Measurements from ENCODE around the gene NDUFC2.
"Not testable (repeated sequence)": the region's sequence is repeated elsewhere in the genome, so short reads cannot be mapped to it uniquely, and the experiment has no call there.

Gene NDUFC2

GRCh38 chr11:78100261-78100660, 20.6 kb upstream of the NDUFC2 start:
- H3K9me3 ChIP-seq (ENCODE audit: insufficient read depth, low read length): no peaks in the 10 kb centered on the region
- H3K27ac ChIP-seq (ENCODE audit: low read length): no peak overlapping the region
- H3K36me3 ChIP-seq (replicated peaks; ENCODE audit: low read depth, low read length): peaks cover 47% of the 10 kb centered on the region
- H3K4me1 ChIP-seq (ENCODE audit: low read length): no peaks in the 10 kb centered on the region
- H2AFZ ChIP-seq (ENCODE audit: low read depth, low read length): no peak overlapping the region
- no peak overlapping the region for H3K4me3 ChIP-seq (ENCODE audit: low read length)
- H4K20me1 ChIP-seq (ENCODE audit: insufficient read depth, low read length): no peaks in the 10 kb centered on the region
- H3K27me3 ChIP-seq (ENCODE audit: low read depth, low read length): no peaks in the 10 kb centered on the region
- TF ChIP-seq CTCF (IDR thresholded peaks at IDR 0.05; ENCODE audit: low read depth, low read length): no peak
- no peak for TF ChIP-seq EZH2phosphoT487 (IDR thresholded peaks at IDR 0.05; ENCODE audit: low read depth)
- no peaks in the 10 kb centered on the region for H3K79me2 ChIP-seq (ENCODE audit: low read length)
- H3K9ac ChIP-seq (ENCODE audit: low read length): no peak overlapping the region
- no peak overlapping the region for H3K4me2 ChIP-seq (ENCODE audit: low read length)

- Histone ChIP-seq H3K4me3 (ENCODE audit: low read length) (no peak overlapping the region), H3K9ac (ENCODE audit: low read length) (no peak overlapping the region), H3K27me3 (ENCODE audit: low read depth, low read length) (no peaks in the 10 kb centered on the region)
Measured at GRCh38 chr11:78099666-78100065, 20.0 kb upstream of the NDUFC2 start.

GRCh38 chr11:78097666-78098385, 18.2 kb upstream of the NDUFC2 start:
- Histone ChIP-seq H3K27me3 (ENCODE audit: low read depth, low read length) (no peaks in the 10 kb centered on the region), H3K36me3 (replicated peaks; ENCODE audit: low read depth, low read length) (peaks cover 48% of the 10 kb centered on the region), H3K9ac (ENCODE audit: low read length) (no peak overlapping the region), H3K79me2 (ENCODE audit: low read length) (no peaks in the 10 kb centered on the region), H3K4me2 (ENCODE audit: low read length) (no peak overlapping the region), H3K27ac (ENCODE audit: low read length) (no peak overlapping the region), H4K20me1 (ENCODE audit: insufficient read depth, low read length) (no peaks in the 10 kb centered on the region), H3K9me3 (ENCODE audit: insufficient read depth, low read length) (no peaks in the 10 kb centered on the region), H3K4me3 (ENCODE audit: low read length) (no peak overlapping the region), H2AFZ (ENCODE audit: low read depth, low read length) (no peak overlapping the region), H3K4me1 (ENCODE audit: low read length) (no peaks in the 10 kb centered on the region)
- TF ChIP-seq EZH2phosphoT487 (IDR thresholded peaks at IDR 0.05; ENCODE audit: low read depth) (no peak), CTCF (IDR thresholded peaks at IDR 0.05; ENCODE audit: low read depth, low read length) (no peak)

More at GRCh38 chr11:78099666-78100065, 20.0 kb upstream of the NDUFC2 start:
- Histone ChIP-seq H3K4me1 (ENCODE audit: low read length) (no peaks in the 10 kb centered on the region), H3K9me3 (ENCODE audit: insufficient read depth, low read length) (no peaks in the 10 kb centered on the region), H3K79me2 (ENCODE audit: low read length) (no peaks in the 10 kb centered on the region), H4K20me1 (ENCODE audit: insufficient read depth, low read length) (no peaks in the 10 kb centered on the region), H3K4me2 (ENCODE audit: low read length) (no peak overlapping the region), H2AFZ (ENCODE audit: low read depth, low read length) (no peak overlapping the region), H3K36me3 (replicated peaks; ENCODE audit: low read depth, low read length) (peaks cover 51% of the 10 kb centered on the region), H3K27ac (ENCODE audit: low read length) (no peak overlapping the region)
- TF ChIP-seq EZH2phosphoT487 (IDR thresholded peaks at IDR 0.05; ENCODE audit: low read depth) (no peak), CTCF (IDR thresholded peaks at IDR 0.05; ENCODE audit: low read depth, low read length) (no peak)

DNA sequence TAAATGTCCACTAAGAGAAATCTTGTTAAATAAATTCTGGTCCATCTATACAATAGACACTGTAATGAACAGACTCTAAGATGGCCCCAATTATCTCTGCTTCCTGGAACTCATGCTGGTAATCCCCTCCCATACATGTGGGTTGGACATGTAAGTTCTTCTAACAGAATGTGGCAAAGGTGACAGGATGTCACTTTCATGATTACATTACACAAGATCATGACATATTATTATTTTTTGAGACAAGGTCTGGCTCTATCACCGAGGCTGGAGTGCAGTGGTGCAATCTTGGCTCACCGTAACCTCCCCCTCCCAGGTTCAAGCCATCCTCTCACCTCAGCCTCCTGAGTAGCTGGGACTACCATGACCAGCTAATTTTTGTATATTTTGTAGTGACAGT, 14.6 kb upstream of the NDUFC2 start:
- Histone ChIP-seq H4K20me1 (ENCODE audit: insufficient read depth, low read length) (no peaks in the 10 kb centered on the region), H3K4me3 (ENCODE audit: low read length) (no peak overlapping the region), H3K27me3 (ENCODE audit: low read depth, low read length) (no peaks in the 10 kb centered on the region), H2AFZ (ENCODE audit: low read depth, low read length) (no peak overlapping the region), H3K27ac (ENCODE audit: low read length) (no peak overlapping the region), H3K4me1 (ENCODE audit: low read length) (no peaks in the 10 kb centered on the region), H3K36me3 (replicated peaks; ENCODE audit: low read depth, low read length) (peaks cover 26% of the 10 kb centered on the region), H3K9ac (ENCODE audit: low read length) (no peak overlapping the region), H3K79me2 (ENCODE audit: low read length) (no peaks in the 10 kb centered on the region), H3K4me2 (ENCODE audit: low read length) (no peak overlapping the region), H3K9me3 (ENCODE audit: insufficient read depth, low read length) (no peaks in the 10 kb centered on the region)
- TF ChIP-seq EZH2phosphoT487 (IDR thresholded peaks at IDR 0.05; ENCODE audit: low read depth): no peak
- TF ChIP-seq CTCF (IDR thresholded peaks at IDR 0.05; ENCODE audit: low read depth, low read length): no peak

GRCh38 chr11:78086521-78087074, 6.9 kb upstream of the NDUFC2 start:
- not testable (repeated sequence) for H2AFZ ChIP-seq (ENCODE audit: low read depth, low read length); H3K27ac ChIP-seq (ENCODE audit: low read length)

More at GRCh38 chr11:78086521-78087074, 6.9 kb upstream of the NDUFC2 start:
- H3K9ac ChIP-seq (ENCODE audit: low read length); H3K36me3 ChIP-seq (replicated peaks; ENCODE audit: low read depth, low read length); H3K4me2 ChIP-seq (ENCODE audit: low read length); H3K79me2 ChIP-seq (ENCODE audit: low read length); H3K4me1 ChIP-seq (ENCODE audit: low read length); H3K4me3 ChIP-seq (ENCODE audit: low read length); H3K27me3 ChIP-seq (ENCODE audit: low read depth, low read length); H3K9me3 ChIP-seq (ENCODE audit: insufficient read depth, low read length); H4K20me1 ChIP-seq (ENCODE audit: insufficient read depth, low read length): not testable (repeated sequence)

Data from OCI-LY3 (cell line).